ENCODE data around the gene SLC13A3. TPM values are rescaled to one million over a fixed set of nuclear protein-coding genes. Genes with fewer than 3 reads are reported as not detected.
A peak's percentile ranks its signal among the peaks of the same experiment; 100 is the strongest.

The SLC13A3 gene
- total and polyA plus RNA-seq, 2 of the 4 experiments (the other 2 are of a cell fraction) = 2.5 to 4.2 TPM

DNA sequence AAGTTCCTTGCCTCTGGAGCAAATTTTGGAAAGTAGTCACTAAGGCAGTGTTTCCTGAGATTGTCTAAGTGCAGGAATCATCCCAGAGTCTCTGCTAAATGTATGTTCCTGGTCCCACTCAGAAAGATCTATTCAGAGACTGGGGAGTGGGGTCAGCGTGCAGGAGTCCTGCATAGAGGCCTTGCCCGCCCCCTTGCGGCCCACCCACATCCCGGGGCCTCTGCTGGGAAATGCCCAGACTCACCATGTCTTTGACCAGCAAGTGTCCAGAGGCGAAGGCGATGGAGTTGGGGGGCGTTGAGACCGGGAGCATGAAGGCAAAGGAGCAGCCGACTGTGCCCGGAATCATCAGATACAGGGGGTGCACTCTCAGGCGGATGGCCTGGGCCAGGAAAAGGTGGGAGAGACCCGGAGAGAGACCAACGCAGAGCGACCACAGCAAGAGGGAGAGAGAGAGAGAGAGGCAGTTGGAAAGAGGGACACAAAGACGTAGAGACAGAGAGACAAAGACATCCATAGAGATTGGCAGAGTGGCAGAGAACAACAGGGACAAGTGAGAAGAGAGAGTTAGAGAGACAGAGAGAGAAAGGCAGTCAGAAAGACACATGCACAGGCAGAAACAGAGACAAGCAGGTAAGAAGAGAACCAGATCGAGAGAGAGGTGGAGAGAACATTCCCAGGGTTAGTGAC, 87.9 kb downstream of the SLC13A3 start (continued):
- no peak for TF ChIP-seq RFX5 (IDR thresholded peaks at IDR 0.05; ENCODE audit: low read depth, low read length)

DNA sequence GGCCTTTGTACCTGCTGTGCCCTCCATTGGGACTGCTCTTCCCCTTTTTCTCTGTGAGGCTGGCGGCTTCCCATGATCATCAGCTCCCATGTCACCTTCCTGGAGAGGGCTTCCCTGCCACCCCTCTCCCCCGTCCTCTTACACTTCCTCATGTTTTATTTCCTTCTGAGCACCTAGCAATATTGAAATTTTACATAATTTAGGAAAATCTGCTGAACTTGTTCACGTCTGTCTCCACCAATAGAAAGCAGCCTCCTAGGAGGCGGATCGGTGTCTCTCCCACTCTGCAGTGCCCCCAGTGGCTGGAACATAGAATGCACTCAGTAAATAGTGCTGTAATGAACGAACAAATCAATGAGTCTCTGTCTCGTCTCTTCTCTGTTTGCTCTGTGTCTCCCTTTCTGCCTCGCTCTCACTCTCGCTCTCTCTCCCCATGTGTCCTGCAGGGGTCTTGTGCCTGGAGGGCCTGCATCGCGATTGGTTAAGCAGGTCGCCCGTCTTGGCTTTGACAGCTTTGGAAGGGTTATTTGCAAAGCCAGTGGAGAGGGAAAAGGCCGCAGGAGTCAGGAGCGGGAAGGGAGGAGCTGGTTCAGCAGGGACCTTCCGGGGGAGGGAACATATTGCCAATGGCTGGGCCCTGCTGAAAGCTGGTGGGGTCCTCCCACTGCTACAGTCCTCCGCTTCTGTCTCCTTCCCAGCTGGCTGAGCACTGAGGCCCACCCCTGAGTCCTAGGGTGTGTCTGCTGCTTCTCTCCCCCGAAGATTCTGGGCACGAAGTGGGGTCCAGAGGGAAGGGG, 88.7 kb downstream of the SLC13A3 start:
- Histone ChIP-seq H3K56ac (ENCODE audit: extremely low read depth, insufficient read depth, low read length) (no peak overlapping the region), H3K79me1 (ENCODE audit: low read depth in 1 of 2, low read length in 2 of 2) (no peaks in the 10 kb centered on the region), H3K4me3 (ENCODE audit: insufficient read depth, low read depth, low read length) (peak overlapping the region; percentile 29; the same call in 1 of the 2 replicates), H3K27me3 (ENCODE audit: control insufficient read depth, insufficient read depth, low read length) (no peaks in the 10 kb centered on the region), H2BK20ac (ENCODE audit: low read depth, low read length) (no peak overlapping the region), H2AK9ac (replicated peaks; ENCODE audit: low read depth, low read length, poor library complexity) (peak overlapping the region; percentile 93), H4K8ac (ENCODE audit: low read depth in 2 of 2, low read length in 2 of 2) (peak overlapping the region in 1 of 2 experiments; percentile 93; a peak in 3 of 4 replicates), H4K20me1 (ENCODE audit: insufficient read depth, low read length) (no peaks in the 10 kb centered on the region), H3K4me2 (ENCODE audit: low read depth, low read length) (peak overlapping the region; percentile 89), H3K14ac (replicated peaks; ENCODE audit: low read depth, low read length) (0 out of 2 replicates have a peak overlapping the region, but pooled peaks have one; percentile 44), H3K27ac (ENCODE audit: insufficient read depth, low read length) (no peak overlapping the region), H3K9me1 (ENCODE audit: insufficient read depth, low read length) (no peaks in the 10 kb centered on the region; the same call in 1 of the 2 replicates), H2BK5ac (ENCODE audit: low read depth, low read length, poor library complexity, severe bottlenecking) (no peak overlapping the region), H4K5ac (ENCODE audit: low read depth, low read length) (peak overlapping the region; percentile 13; the same call in 1 of the 2 replicates), H3K9me3 (ENCODE audit: control insufficient read depth, insufficient read depth, low read length) (no peaks in the 10 kb centered on the region), H3K18ac (ENCODE audit: low read depth, low read length) (no peak overlapping the region), H2BK15ac (ENCODE audit: low read depth, low read length) (no peak overlapping the region), H4K91ac (ENCODE audit: insufficient read depth, low read depth, low read length) (0 out of 2 replicates have a peak overlapping the region, but pooled peaks have one; percentile 19), H3K23ac (ENCODE audit: low read depth, low read length) (no peak overlapping the region), H2AK5ac (ENCODE audit: low read depth, low read length) (no peak overlapping the region), H3K9ac (ENCODE audit: low read depth, low read length) (peak overlapping the region; percentile 27; the same call in 1 of the 2 replicates), H3K4me1 (ENCODE audit: control insufficient read depth, insufficient read depth, low read length) (peaks cover 2% of the 10 kb centered on the region; the same call in 1 of the 2 replicates), H2AFZ (replicated peaks; ENCODE audit: low read length, poor library complexity) (peak overlapping the region; percentile 98), H2BK120ac (ENCODE audit: low read depth, low read length) (0 out of 2 replicates have a peak overlapping the region, but pooled peaks have one; percentile 44), H3K4ac (ENCODE audit: low read depth, low read length) (peak overlapping the region; percentile 87), H3K36me3 (ENCODE audit: control insufficient read depth, insufficient read depth, low read length) (no peaks in the 10 kb centered on the region)
- ChIA-PET CTCF (interaction anchor here (0.9 to 1.6 kb wide), 2 partner anchors 12 kb away, joined by 3 to 5 read pairs; partner anchors contain the start of gene OCSTAMP), POLR2A (ENCODE audit: unreplicated experiment) (no interaction called here)
- no TSS peak for BruUV-seq (replicated peaks)
- in situ Hi-C loops (cut with MboI; ENCODE audit: low sequenced_read_pairs) (no loop called here), dilution Hi-C loops (cut with HindIII; ENCODE audit: low sequenced_read_pairs, unreplicated experiment) (no loop called here), intact Hi-C loops (cut with micrococcal nuclease) (no loop called here)
- DNase-seq (peak; percentile 64), ATAC-seq (ENCODE audit: low read depth) (peak; percentile 93)
- TF ChIP-seq MAZ (IDR thresholded peaks at IDR 0.05; ENCODE audit: borderline replicate concordance, low read depth, low read length) = no peak
- TF ChIP-seq RFX5 (IDR thresholded peaks at IDR 0.05; ENCODE audit: low read depth, low read length) = no peak
- no peak for TF ChIP-seq RCOR1 (IDR thresholded peaks at IDR 0.05; ENCODE audit: insufficient replicate concordance, low read length)
- TF ChIP-seq CTCF (conservative IDR thresholded peaks at IDR 0.05; ENCODE audit: low read depth, low read length) = peak; percentile 79
- no peak for TF ChIP-seq MAFK (IDR thresholded peaks at IDR 0.05; ENCODE audit: low read depth, low read length)
- no peak for TF ChIP-seq CHD1 (IDR thresholded peaks at IDR 0.05; ENCODE audit: low read depth, low read length)
- TF ChIP-seq BHLHE40 (IDR thresholded peaks at IDR 0.05; ENCODE audit: low read depth, low read length) = no peak
- TF ChIP-seq, protein P1, sequence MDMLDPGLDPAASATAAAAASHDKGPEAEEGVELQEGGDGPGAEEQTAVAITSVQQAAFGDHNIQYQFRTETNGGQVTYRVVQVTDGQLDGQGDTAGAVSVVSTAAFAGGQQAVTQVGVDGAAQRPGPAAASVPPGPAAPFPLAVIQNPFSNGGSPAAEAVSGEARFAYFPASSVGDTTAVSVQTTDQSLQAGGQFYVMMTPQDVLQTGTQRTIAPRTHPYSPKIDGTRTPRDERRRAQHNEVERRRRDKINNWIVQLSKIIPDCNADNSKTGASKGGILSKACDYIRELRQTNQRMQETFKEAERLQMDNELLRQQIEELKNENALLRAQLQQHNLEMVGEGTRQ (IDR thresholded peaks at IDR 0.05; ENCODE audit: low read depth, low read length) = no peak
- peak; percentile 50 for TF ChIP-seq RAD21 (IDR thresholded peaks at IDR 0.05; ENCODE audit: low read length)
- no peak for TF ChIP-seq CEBPB (IDR thresholded peaks at IDR 0.05; ENCODE audit: low read depth, low read length)
- 0 out of 2 replicates have a peak, but pooled peaks have one; percentile 16 for TF ChIP-seq SMC3 (IDR thresholded peaks at IDR 0.05; ENCODE audit: low read depth, low read length)
- WGBS, 2 experiments (ENCODE audit: extremely low coverage in 2 of 2, insufficient read length in 1 of 2) = 30% methylated on average over 2 of the region's 19 CpGs; no CpG with 5 or more reads in 1 of the 2 experiments
